ENCODE data around the gene ZDHHC13. TPM values are rescaled to one million over a fixed set of nuclear protein-coding genes. Genes with fewer than 3 reads are reported as not detected.
A peak's percentile ranks its signal among the peaks of the same experiment; 100 is the strongest.

Gene ZDHHC13
- total RNA-seq, 1 experiment from 2014 or later: 19.6 TPM

GRCh38 chr11:19168090-19168489, 51.1 kb downstream of the ZDHHC13 start:
- no peak for DNase-seq (ENCODE audit: low read depth)

- DNase-seq (ENCODE audit: low read depth): no peak
Measured at GRCh38 chr11:19173004-19173689, 56.2 kb downstream of the ZDHHC13 start.

- no peak for DNase-seq (ENCODE audit: low read depth)
Measured at GRCh38 chr11:19173964-19174638, 57.1 kb downstream of the ZDHHC13 start.

GRCh38 chr11:19176629-19177186, 59.7 kb downstream of the ZDHHC13 start:
- no peak for DNase-seq (ENCODE audit: low read depth)

DNA sequence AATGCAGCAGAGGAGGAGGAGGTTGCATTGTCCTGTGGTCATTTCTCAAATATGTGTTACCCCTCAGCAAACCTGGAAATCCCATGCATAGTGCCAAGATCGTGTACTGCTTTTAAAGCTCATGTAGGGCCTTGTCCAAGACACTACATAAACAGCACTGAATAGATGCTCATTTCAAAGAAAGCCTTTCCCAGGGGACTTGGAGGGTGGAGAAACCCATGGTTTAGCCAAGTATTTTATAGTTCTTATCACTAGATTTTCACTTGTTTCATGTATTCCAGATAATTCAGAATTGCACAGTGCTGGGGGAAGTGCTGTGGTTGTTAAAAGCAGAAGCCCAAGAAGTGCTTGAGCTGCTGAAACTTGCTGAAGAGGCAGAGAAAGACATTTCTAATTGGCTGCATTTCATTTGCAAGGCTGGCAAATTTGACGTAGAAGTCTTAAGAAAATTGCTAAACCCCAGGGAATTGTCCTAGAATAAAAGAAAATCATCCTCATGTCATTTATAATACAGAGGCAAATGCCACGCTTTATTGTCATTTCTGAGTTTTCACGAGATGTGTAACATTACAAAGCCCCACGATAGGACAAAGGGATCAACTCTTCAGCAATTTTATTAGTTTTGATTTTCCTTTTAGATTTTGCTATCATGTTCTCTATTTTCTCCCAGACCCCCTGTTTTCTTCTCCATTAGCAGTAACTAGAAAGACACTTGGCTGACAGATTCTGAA, 64.7 kb downstream of the ZDHHC13 start:
- DNase-seq (ENCODE audit: low read depth): no peak

- DNase-seq (ENCODE audit: low read depth): no peak
Measured at GRCh38 chr11:19183646-19184045, 66.7 kb downstream of the ZDHHC13 start.

DNA sequence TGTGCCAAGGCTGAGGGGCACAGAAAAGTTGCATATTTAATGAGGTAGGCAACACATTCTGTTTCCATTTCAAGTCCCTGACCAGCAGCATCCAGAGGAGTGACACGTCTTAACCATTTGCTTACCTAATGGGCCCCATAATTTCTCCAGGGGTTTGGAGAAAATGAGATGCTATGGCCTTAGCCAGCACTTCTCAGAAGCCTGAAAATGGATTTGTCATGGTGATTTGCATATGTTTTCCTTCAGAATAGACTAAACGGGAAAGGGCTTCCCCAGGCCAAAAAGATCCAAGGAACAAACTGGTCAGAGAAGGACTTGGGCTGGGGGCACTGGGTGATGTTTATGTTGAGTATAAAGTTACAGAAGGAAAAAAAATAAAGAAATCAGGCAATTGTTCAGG, 68.1 kb downstream of the ZDHHC13 start:
- no peak for DNase-seq (ENCODE audit: low read depth)

GRCh38 chr11:19185516-19186052, 68.6 kb downstream of the ZDHHC13 start:
- DNase-seq (ENCODE audit: low read depth): no peak

DNA sequence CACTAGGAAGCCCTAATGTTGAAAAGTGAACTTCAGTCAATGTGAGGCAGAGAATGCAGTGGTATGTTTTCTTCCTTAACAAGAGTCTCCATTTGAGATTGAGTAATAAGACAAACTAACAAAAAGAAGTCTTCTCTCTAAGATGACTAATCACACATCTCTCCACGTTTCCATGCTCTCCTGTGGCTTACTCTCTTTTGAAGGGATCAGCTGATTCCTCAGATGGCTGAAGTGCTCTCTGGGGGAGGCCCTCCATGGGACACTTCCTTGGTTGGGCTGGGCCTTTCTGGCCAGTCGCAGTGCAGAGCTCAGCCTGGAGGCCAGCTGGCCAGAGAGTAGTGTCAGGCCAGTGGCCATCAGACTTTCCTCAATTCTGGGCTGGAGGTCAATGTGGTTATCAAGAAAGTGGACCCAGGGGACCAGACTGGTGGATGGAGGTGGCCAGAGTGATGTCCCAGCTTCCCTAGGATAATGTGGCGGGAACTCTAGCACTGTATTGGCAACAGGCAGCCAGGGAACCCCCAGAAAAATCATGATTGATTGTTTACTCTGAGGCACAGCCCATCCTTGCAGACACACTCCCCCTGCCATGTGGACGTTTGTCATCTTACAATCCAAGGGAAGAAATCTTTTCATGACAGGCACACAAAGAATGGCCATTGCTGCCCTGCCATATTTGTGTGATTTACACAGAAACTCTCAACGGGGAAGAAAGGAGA, 70.3 kb downstream of the ZDHHC13 start:
- DNase-seq (ENCODE audit: low read depth): peak; percentile 46

DNA sequence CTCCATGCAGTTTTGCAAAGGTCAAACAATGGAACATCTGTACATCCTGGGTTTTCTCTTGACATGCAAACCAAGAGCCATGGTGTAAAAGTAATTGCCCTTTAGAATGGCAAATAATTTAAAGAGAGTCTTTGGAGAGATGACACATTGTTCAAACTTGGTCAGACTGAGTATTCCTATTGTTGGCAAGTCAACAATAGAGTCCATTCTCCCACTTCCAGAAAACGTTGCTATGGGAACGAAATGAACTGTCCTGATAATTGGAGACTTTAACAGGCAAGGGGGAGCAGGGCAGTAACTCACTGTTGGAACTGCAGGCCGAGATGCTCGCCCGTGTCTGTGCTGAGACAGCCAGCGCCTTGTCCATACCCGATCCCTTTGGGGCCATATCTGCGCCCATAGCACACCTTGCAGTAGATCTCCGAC, 70.9 kb downstream of the ZDHHC13 start:
- no peak for DNase-seq (ENCODE audit: low read depth)

DNA sequence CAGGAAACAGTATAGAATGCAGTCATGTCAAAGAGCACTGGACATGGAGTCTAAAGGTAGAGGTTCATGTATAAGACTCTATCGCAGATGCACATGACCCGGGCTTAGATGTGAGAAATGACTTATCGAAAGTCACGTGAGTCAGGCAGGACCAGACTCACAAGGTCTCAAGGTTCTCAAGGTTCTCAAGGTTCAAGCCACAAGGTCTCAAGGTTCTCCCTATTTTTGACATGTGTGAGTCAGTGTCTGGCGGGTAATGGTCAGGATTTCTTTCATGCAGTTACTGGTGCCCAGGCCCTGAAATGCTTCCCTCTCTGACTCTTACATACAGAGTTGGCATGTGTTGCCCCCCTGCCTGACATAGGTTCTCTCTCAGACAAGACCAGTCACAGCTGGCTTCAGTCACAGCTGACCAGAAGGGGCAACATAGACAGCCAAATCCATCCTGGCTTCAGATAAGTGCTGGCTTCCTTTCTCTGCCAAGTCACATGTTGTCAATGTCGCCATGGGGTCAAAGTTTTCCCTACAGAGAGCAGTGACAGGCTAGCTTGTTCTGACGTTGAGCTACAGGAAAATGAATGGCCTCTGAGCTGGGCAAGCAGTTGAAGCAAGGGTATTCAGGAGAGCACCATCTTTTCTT, 74.7 kb downstream of the ZDHHC13 start:
- no peak for DNase-seq (ENCODE audit: low read depth)

DNA sequence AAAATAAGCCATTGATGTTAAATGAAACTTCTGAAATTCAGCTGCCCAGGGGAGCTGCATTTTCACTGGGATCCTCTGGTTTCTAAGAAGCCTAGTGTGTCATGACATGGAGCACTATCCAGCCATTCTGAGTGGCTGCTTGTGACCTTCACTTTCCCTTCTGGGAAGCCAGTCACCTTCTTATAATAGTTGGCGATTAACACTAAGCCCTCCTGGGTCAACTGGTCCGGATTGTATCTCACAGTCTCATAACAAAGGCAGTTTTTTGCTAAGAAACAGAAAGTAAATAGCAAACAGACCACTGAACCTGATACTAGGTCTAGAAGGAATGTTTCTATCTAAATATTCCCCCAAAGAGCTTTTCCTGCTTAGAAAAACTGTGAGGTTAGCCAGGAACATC, 76.9 kb downstream of the ZDHHC13 start:
- DNase-seq (ENCODE audit: low read depth): peak; percentile 32

GRCh38 chr11:19194620-19195308, 77.8 kb downstream of the ZDHHC13 start:
- no peak for DNase-seq (ENCODE audit: low read depth)

DNA sequence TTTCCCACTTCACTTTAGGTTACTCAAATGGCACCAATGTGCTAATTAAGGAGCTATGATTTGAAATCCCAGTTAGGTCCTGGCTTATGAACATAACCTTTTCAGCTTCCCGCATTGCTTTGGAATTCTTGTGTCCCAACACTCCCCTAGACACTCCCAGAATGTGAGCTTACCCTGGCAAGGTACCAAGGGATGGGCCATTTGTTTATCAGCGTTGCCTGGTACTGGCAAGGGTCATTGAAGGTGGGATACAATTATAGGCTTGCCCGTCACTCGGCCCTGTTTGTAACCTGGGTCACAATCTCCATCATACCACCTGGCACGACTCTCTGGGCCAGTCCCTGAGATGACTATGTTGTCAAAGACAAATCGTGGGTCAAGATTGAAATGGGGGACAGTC, 79.5 kb downstream of the ZDHHC13 start:
- DNase-seq (ENCODE audit: low read depth): no peak

GRCh38 chr11:19199048-19199447, 82.1 kb downstream of the ZDHHC13 start:
- DNase-seq (ENCODE audit: low read depth): no peak

- no peak for DNase-seq (ENCODE audit: low read depth)
Measured at GRCh38 chr11:19199771-19200170, 82.8 kb downstream of the ZDHHC13 start.

DNA sequence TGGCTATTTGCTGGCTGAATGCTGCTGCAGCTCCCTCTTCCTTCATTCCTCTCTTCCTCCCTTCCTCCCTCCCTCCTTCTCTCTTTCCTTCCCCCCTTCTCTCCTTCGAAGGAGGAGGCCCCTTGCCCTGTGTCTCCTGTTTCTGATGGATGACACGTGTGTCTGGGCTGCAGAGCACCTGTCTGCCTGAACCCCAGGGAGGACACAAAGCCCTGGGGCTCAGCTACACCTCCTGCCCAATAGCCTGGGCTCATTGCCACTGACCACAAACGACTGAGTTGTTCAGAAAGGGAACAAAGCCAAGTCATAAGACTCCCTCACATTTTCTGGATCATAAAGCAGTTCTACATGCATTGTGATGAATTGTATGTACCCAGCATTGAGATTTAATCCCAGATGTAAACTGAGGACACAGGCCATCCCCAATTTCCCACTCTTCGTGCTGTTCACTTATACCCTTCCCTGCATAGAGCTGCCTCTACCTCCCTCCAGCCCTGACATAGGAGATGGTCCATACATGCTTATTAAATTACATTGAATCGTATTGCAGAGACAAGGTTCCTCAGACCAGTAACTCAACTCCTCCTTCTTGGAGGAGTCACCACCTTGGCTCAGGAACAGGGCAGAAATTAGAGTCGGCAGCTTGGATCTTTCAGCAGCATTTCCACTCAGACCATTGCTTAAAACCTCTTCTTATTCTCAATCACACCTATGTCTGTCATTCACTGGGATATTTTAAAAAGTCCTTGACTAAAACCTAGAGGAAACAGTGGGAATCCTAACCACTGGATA, 83.6 kb downstream of the ZDHHC13 start:
- peak; percentile 88 for DNase-seq (ENCODE audit: low read depth)

DNA sequence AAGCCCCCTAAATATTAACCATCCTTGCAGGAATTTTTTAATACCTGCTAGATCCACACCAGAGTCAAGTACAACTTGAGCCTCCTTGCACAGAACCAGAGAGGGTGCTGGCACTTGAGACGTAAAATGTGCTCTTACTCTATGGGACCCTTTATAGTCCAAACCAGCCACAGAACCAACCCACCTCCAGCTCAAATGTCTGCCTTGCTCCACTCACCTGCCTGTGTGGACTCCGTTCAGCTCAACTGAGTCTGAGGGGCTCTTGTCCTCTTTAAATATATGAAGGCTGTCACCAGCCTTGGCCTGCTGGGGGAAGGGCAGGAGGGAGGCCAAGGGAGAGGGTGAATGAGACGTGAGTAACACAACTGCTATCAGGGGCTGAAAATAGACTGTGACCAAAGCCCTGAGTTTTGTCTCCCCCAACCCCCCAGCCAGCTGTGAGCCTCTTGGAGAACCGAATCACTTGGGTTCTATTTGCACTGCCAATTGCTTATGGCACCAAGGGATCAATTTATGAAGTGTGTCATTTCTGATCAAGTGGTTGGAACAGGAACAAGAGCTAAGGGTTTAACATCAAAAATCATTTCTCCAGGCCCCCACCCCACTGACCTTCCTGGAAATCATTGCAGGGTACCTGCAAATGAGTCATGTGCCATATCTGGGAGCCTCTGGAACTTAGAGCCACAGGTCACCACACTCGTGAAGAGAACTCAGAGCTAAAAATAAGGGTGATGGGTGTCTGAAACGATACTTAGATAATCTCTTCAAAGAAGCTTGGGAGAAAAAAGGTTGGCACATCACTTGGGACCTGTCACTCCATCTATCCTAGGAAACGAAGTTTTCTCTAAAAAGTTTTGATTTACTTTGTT, 85.0 kb downstream of the ZDHHC13 start, which contains the start of gene CSRP3:
TSS of gene CSRP3 (minus strand) at position 247 of the 869 bp plus-strand sequence. CDS start 9,535 bp downstream, outside the sequence.
- peak; percentile 58 for DNase-seq (ENCODE audit: low read depth)

Measured in LHCN-M2 (cell line).